ENCODE measurements around the gene NARS2. TPM values are rescaled to one million over a fixed set of nuclear protein-coding genes. Genes with fewer than 3 reads are reported as not detected.

The NARS2 gene
- total and polyA plus RNA-seq, 9 of the 15 experiments (the other 6 are each of a cell fraction or from before 2014, with no cell fraction given), result 26.8 to 48.0 (median 34.2) TPM

DNA sequence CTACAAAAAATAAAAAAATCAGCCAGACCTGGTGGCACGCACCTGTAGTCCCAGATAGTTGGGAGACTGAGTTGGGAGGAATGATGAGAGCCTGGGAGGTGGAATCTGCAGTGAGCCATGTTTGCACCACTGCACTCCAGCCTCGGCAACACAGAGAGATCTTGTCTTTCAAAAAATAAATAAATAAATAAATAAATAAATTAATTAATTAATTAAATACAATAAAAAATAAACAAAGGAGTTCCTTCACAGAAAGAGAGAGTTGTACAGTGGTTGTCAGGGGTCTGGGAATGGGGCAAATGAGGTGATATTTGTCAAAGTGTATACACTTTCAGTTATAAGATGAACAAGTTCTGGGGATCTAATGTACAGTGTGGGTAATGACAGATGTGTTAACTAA, 107.3 kb downstream of the NARS2 start:
- Histone ChIP-seq H3K4me2 (ENCODE audit: insufficient read depth, low read length) (no peak overlapping the region), H3K4me1 (replicated peaks in 1 of 2; ENCODE audit: control insufficient read depth in 2 of 2, insufficient read depth in 2 of 2, low read length in 2 of 2) (no peaks in the 10 kb centered on the region), H3K9ac (ENCODE audit: insufficient read depth in 1 of 2, low read depth in 2 of 2, low read length in 2 of 2) (no peak overlapping the region), H3K27ac (ENCODE audit: extremely low read depth, low read depth, low read length) (no peak overlapping the region), H3K9me1 (ENCODE audit: control insufficient read depth, insufficient read depth, low read length) (no peaks in the 10 kb centered on the region), H3K9me3 (replicated peaks; ENCODE audit: control insufficient read depth, insufficient read depth, low read depth, low read length) (no peaks in the 10 kb centered on the region), H4K20me1 (replicated peaks; ENCODE audit: control insufficient read depth, insufficient read depth, low read length) (no peaks in the 10 kb centered on the region), H3K27me3 (ENCODE audit: control insufficient read depth in 2 of 2, insufficient read depth in 2 of 2, low read length in 2 of 2) (no peaks in the 10 kb centered on the region), H2AFZ (ENCODE audit: low read depth, low read length) (no peak overlapping the region), H3K4me3 (no peak overlapping the region), H3K36me3 (ENCODE audit: control insufficient read depth, insufficient read depth, low read length) (peaks cover 19% of the 10 kb centered on the region), H3K79me2 (ENCODE audit: control insufficient read depth, insufficient read depth, low read length) (no peaks in the 10 kb centered on the region)
- in situ Hi-C loops (cut with MboI) (no loop called here), intact Hi-C loops (cut with micrococcal nuclease) (no loop called here)
- FAIRE-seq, result no peak
- no peak for ATAC-seq
- TF ChIP-seq ZNF165 (CRISPR knock-in tag; IDR thresholded peaks at IDR 0.05; ENCODE audit: borderline replicate concordance), result no peak
- TF ChIP-seq ESRRB (CRISPR knock-in tag; IDR thresholded peaks at IDR 0.05; ENCODE audit: borderline replicate concordance), result no peak
- TF ChIP-seq, protein P1, sequence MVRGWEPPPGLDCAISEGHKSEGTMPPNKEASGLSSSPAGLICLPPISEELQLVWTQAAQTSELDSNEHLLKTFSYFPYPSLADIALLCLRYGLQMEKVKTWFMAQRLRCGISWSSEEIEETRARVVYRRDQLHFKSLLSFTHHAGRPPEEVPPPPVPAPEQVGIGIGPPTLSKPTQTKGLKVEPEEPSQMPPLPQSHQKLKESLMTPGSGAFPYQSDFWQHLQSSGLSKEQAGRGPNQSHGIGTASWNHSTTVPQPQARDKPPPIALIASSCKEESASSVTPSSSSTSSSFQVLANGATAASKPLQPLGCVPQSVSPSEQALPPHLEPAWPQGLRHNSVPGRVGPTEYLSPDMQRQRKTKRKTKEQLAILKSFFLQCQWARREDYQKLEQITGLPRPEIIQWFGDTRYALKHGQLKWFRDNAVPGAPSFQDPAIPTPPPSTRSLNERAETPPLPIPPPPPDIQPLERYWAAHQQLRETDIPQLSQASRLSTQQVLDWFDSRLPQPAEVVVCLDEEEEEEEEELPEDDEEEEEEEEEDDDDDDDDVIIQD (CRISPR knock-in tag; IDR thresholded peaks at IDR 0.05), result no peak
- no peak for TF ChIP-seq PCBP2 (IDR thresholded peaks at IDR 0.05; ENCODE audit: low read depth, low read length, poor library complexity, severe bottlenecking)
- no peak for TF ChIP-seq MYNN (IDR thresholded peaks at IDR 0.05)
- no peak for TF ChIP-seq MYNN (CRISPR knock-in tag; IDR thresholded peaks at IDR 0.05)
- TF ChIP-seq ZNF282 (CRISPR knock-in tag; IDR thresholded peaks at IDR 0.05), result no peak
- TF ChIP-seq BMI1 (IDR thresholded peaks at IDR 0.05; ENCODE audit: low read length), result no peak
- TF ChIP-seq, protein P2, sequence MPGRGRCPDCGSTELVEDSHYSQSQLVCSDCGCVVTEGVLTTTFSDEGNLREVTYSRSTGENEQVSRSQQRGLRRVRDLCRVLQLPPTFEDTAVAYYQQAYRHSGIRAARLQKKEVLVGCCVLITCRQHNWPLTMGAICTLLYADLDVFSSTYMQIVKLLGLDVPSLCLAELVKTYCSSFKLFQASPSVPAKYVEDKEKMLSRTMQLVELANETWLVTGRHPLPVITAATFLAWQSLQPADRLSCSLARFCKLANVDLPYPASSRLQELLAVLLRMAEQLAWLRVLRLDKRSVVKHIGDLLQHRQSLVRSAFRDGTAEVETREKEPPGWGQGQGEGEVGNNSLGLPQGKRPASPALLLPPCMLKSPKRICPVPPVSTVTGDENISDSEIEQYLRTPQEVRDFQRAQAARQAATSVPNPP (IDR thresholded peaks at IDR 0.05; ENCODE audit: borderline replicate concordance, insufficient read depth, insufficient read length), result no peak
- no peak for TF ChIP-seq ZNF124 (CRISPR knock-in tag; IDR thresholded peaks at IDR 0.05)
- 86% methylated on average over 2 of the region's 2 CpGs for WGBS (ENCODE audit: insufficient coverage, low coverage, missing lambda C conversion rate)
- POLR2A ChIA-PET, result no interaction called here
- BruUV-seq (replicated peaks), result no TSS peak
- CTCF ChIA-PET (ENCODE audit: low intra/inter-chr PET ratio), result no interaction called here
- no peak for DNase-seq (ENCODE audit: extremely low read depth in 1 of 4, low spot score in 3 of 4)

Measured in K562 (cell line).